Psoas muscle (tissue), 8 donors: ENCODE data around the gene MC3R. TPM values are rescaled to one million over a fixed set of nuclear protein-coding genes. Genes with fewer than 3 reads are reported as not detected.

Experiments
- ATAC-seq, 4 donors: fragments of 200-7000 bp; cut with Tn5 transposase; one replicate each; pipeline ENCODE4 v1.9.1; 2020; ENCODE audit warnings: moderate library complexity in 3 of 4, mild to moderate bottlenecking in 2 of 4
- DNase-seq, 2 donors: peaks; one replicate each; pipeline ENCODE4 v3.0.0-alpha.2; 2020
- H3K27ac ChIP-seq: fragments of 200-600 bp; one replicate; pipeline ENCODE4 v1.8.0; 2022
- H3K27me3 ChIP-seq, 3 donors: fragments of 200-600 bp in 1 of 3; one replicate each; pipeline versions ENCODE4 v1.6.1 to v1.8.0; 2013 to 2022; ENCODE audit warnings: low read length in 2 of 3, mild to moderate bottlenecking in 2 of 3, moderate library complexity in 1 of 3; ENCODE audit not compliant: insufficient read depth in 3 of 3
- H3K36me3 ChIP-seq, 2 donors: fragments of 200-600 bp in 1 of 2; one replicate each; pipeline versions ENCODE4 v1.6.1 to v1.8.0; 2013 to 2022; ENCODE audit warnings: low read depth in 1 of 2, mild to moderate bottlenecking in 1 of 2, moderate library complexity in 1 of 2; ENCODE audit not compliant: insufficient read depth in 1 of 2
- H3K4me1 ChIP-seq: fragments of 200-600 bp; one replicate; pipeline ENCODE4 v1.8.0; 2022
- H3K4me3 ChIP-seq: fragments of 200-600 bp; one replicate; pipeline ENCODE4 v1.8.0; 2022; ENCODE audit warnings: mild to moderate bottlenecking
- H3K9me3 ChIP-seq: fragments of 200-600 bp; one replicate; pipeline ENCODE4 v1.8.0; 2022
- WGBS, 3 donors: extraction: QIAGEN DNeasy Blood & Tissue Kit; methylation state at CpG; one replicate each; pipeline versions ENCODE4 v1.1.6 to v1.1.7; 2013; 5-methylcytosine and 5-hydroxymethylcytosine counted together
- intact Hi-C, 2 donors: fragments of 100-400 bp; cut with DNase I; formaldehyde crosslinking; loops; one replicate each; pipeline versions ENCODE4 v1.11.0 to v1.14.2; 2022
- long read RNA-seq, 2 donors: library from polyadenylated mRNA; unstranded; transcript quantifications; one replicate each; pipeline ENCODE4 v2.0.0, GENCODE V29; 2021
- polyA plus RNA-seq, 3 donors: library from polyadenylated mRNA; stranded (reverse); fragments of 200-250 nt; gene quantifications; one replicate each; pipeline ENCODE4 v1.2.3, GENCODE V29; 2013
- total RNA-seq, 4 donors: library from RNA; stranded (reverse); fragmentation: NEBNext Ultra II Directional in 2 of 4; extraction: Animal tissue kit (Norgen Biotek cat#: 25700) in 2 of 4; gene quantifications; one replicate each; pipeline versions ENCODE4 v1.2.1 to v1.2.4, GENCODE V29; 2021 to 2023
- TF ChIP-seq, protein P1 (sequence below): fragments of 200-600 bp; IDR thresholded peaks from one replicate; pipeline ENCODE4 v1.8.0; 2022; ENCODE audit warnings: antibody characterized with exemption
- donor health status: healthy with polysubstance abuse.
- donor health status: DM: no; HTN: no; CAD: no; lungs with moderate emphysema.
- donor health status: Bipolar disorder and iron deficiency.
- donor health status: healthy.
- donor health status: DM: yes; HTN: yes; CAD: no.
- donor health status: DM: no; HTN: no; CAD: no.
- donor health status: DM: no; HTN: no; CAD: no.
- donor health status: DM: yes; HTN: yes; CAD: no.

MC3R gene
- total RNA-seq, result not detected
- polyA plus RNA-seq, result not detected
- long read RNA-seq, donor 1, result 0 reads
- long read RNA-seq, donor 2, result 0 reads

DNA sequence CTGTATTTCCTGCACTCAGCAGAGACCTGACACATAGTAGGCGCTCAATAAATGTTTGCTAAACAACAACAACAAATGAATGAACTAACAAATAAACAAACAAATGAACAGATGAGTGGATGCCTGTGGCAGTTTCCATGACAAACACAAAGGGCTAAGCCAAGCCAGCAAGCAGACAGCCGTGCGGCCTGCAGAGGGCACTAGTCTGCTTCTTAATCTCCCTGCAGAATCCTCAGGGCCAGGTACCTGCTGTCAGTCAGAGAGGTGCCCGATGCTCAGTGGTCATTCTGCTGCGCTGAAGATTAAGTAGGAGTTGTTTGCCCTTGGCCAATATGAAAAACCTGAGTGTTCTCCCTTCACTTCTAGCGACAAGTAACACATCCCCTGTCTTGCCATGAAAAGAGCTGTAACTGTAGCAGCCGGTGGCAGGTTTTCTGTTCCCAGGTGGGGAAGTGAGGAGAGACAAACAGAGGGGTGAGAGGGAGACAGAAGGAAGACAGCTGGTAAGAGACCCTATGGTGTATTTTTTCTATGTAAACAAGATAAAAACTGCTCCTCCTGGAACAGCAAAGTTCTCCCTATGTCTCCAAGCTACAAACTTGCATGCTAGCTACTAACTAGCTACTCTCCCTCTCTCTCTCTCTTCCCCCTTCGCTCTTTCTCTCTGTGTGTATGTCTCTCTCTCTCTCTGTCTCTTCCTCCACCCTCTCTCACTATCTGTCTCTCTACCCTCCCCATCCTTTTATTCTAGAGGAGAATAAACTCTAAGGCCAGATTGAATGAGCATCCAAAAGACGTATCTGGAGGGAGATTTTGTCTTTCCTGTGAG, at the start of gene MC3R:
MC3R (plus strand) TSS at position 779 of the 829 bp plus-strand sequence. CDS start 112 bp downstream, outside the sequence.
- Histone ChIP-seq H3K4me1 (no peaks in the 10 kb centered on the region), H3K27ac (no peak within 1 kb of the TSS), H3K36me3 (no peaks in the 10 kb centered on the region), H3K27me3 (peaks cover 0 to 9% (median 3%) of the 10 kb centered on the region in 3 donors), H3K4me3 (no peak within 1 kb of the TSS), H3K9me3 (no peaks in the 10 kb centered on the region)
- WGBS, 3 donors, result 22 to 25% (median 22%) methylated on average over 9 of the region's 9 CpGs
- TF ChIP-seq, protein P1, sequence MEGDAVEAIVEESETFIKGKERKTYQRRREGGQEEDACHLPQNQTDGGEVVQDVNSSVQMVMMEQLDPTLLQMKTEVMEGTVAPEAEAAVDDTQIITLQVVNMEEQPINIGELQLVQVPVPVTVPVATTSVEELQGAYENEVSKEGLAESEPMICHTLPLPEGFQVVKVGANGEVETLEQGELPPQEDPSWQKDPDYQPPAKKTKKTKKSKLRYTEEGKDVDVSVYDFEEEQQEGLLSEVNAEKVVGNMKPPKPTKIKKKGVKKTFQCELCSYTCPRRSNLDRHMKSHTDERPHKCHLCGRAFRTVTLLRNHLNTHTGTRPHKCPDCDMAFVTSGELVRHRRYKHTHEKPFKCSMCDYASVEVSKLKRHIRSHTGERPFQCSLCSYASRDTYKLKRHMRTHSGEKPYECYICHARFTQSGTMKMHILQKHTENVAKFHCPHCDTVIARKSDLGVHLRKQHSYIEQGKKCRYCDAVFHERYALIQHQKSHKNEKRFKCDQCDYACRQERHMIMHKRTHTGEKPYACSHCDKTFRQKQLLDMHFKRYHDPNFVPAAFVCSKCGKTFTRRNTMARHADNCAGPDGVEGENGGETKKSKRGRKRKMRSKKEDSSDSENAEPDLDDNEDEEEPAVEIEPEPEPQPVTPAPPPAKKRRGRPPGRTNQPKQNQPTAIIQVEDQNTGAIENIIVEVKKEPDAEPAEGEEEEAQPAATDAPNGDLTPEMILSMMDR, result peak; percentile 37
- no peak for ATAC-seq
- DNase-seq, result no peak
- intact Hi-C loops, result loop anchor here in 1 of 2 donors (10.0 kb wide), 1 partner anchor 1563 kb away; no protein-coding TSS in a partner anchor

DNA sequence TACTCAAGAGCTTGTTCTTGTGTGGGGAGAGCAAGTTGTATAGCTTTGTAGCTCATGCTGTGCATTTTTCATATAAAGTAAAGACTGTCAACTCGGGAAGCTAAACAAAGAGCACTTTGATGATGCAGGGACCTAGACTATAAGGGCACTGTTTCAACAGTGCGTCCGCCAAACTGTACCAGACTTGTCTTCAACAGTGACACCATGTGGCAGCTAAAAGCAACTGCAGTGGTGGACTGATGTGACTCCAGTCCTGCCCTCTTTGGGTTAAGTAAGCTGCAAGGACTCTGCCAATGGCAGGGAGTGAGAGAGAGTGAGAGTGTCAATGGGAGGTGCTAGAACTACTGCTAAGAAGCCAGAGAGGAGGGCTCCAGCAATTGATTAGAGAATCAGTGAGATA, 48.1 kb upstream of the MC3R start:
- intact Hi-C loops, result no loop called here
- no peak for ATAC-seq
- no peak overlapping the region for H3K4me3 ChIP-seq
- no peak overlapping the region for H3K27ac ChIP-seq
- no peak for DNase-seq
- H3K9me3 ChIP-seq, result peaks cover 5% of the 10 kb centered on the region
- H3K36me3 ChIP-seq, result no peaks in the 10 kb centered on the region
- WGBS, 3 donors, result 77 to 84% (median 80%) methylated on average over 3 of the region's 3 CpGs
- H3K4me1 ChIP-seq, result no peaks in the 10 kb centered on the region
- TF ChIP-seq, protein P1, result no peak
- H3K27me3 ChIP-seq, result peaks cover 0 to 2% (median 0%) of the 10 kb centered on the region in 3 donors

DNA sequence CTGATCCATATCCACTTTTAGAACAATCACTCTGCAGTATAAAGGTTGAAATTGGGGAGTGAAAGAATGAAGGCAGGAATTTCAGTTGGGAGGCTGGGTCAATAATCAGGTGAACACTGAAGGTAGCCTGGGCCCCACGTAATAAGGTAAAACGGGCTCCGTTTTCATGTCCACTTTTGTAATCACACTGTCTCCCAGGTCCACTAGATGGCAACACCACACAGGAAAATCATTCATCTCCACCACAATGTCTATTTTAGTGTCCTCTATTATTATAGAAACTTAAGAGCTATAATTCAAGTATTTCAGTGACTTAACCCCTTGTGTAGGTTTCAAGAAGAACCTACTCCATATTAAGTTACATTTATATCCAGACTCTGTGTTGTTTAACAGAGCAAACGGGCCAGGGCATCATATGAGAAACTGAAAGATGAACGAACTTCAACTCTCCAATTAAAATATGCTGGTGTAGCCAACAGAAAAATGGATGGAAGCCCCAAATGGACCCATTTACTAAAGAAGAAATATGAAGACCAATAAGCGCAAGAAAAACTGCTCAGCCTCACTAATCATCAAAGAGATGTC, 45.9 kb upstream of the MC3R start:
- DNase-seq (no peak), ATAC-seq (no peak)
- no peak overlapping the region for H3K4me3 ChIP-seq
- TF ChIP-seq, protein P1, result peak; percentile 22
- peaks cover 5% of the 10 kb centered on the region for H3K9me3 ChIP-seq
- intact Hi-C loops, result no loop called here
- WGBS, 3 donors, result 41 to 54% (median 49%) methylated on average over 6 of the region's 6 CpGs
- no peaks in the 10 kb centered on the region for H3K36me3 ChIP-seq
- H3K27me3 ChIP-seq, result peaks cover 0 to 2% (median 0%) of the 10 kb centered on the region in 3 donors
- no peaks in the 10 kb centered on the region for H3K4me1 ChIP-seq
- no peak overlapping the region for H3K27ac ChIP-seq

DNA sequence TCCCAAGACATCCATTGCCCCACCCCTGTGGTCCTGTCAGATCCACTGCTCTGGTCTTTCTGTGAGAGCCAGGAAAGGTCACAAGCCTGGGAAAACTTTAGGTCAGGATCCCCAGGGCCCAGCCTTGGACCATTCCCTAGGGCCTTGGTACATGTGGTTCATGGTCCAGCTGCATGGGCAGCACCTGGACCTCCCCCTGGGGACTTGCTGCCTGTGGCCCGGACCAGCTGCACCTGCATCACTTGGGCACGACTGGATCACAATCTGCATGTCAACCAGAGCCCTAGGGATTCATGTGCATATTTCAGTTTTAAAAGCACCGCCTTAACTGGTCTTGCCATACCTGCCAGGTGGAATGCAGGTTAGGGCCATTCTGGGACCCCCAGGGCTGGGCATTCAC, 44.3 kb upstream of the MC3R start:
- DNase-seq (no peak), ATAC-seq (no peak)
- Histone ChIP-seq H3K9me3 (peaks cover 5% of the 10 kb centered on the region), H3K4me1 (no peaks in the 10 kb centered on the region), H3K27ac (no peak overlapping the region), H3K27me3 (peaks cover 0 to 2% (median 0%) of the 10 kb centered on the region in 3 donors), H3K4me3 (no peak overlapping the region), H3K36me3 (no peaks in the 10 kb centered on the region)
- TF ChIP-seq, protein P1, result no peak
- intact Hi-C loops, result no loop called here
- WGBS, 3 donors, result 52 to 66% (median 57%) methylated on average over 3 of the region's 3 CpGs
